Measurements from ENCODE around the gene IFT88. TPM values are rescaled to one million over a fixed set of nuclear protein-coding genes. Genes with fewer than 3 reads are reported as not detected.

Gene IFT88
- total RNA-seq, 1 experiment from 2014 or later: 5.2 TPM

DNA sequence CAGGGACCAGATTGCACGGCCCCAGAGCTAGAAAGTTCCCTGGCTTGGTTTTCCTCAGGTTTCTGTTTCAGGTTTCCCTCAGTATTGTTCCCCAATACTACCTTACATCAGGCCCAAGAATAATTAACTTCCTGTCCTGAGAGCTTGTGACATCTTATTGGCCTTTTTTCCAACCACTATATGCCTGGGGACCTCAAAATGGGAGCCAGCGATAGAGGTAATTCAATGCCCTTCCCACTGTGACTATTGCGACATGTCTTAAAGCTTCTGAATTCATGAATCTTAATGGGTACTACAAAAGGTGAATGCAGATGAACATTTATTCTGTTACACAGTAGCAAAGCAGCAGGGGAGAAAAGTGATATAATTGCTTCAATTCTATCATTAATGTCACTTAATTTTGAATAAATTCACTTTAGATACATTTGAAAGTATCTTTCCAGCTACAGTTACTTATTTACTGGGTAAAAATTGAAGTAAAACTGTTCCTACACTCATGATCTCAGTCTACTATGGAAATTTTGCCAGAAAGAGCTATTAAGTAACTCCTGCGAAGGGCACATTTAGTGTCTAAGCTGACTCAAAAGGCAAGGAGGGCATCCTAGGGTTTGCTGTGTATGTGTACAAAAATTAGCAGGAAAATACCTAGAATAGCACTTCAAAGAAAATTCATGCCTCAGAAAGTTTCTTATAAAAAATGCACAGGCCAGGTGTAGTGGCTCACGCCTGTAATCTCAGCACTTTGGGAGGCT lies 45.4 kb upstream of the IFT88 start:
- Mint-ChIP-seq H3K9me3 (peaks cover 0 to 2% of the 10 kb centered on the region in 2 experiments; a peak in 3 of 5 replicates), H3K4me3 (no peak overlapping the region), H3K4me1 (peaks cover 23 to 37% of the 10 kb centered on the region in 2 experiments), H3K27me3 (ENCODE audit: low read depth) (peaks cover 27% of the 10 kb centered on the region), H3K27ac (no peak overlapping the region; a peak in 1 of 7 replicates), H3K36me3 (ENCODE audit: insufficient read depth in 1 of 3, low read depth in 3 of 3) (no peaks in the 10 kb centered on the region; a peak in 2 of 7 replicates)
- no peak overlapping the region for H3K27ac ChIP-seq (ENCODE audit: insufficient read length, low read depth, low read length)
- H4K5ac ChIP-seq (ENCODE audit: insufficient read length, low read depth, low read length): no peak overlapping the region
- H4K20me1 ChIP-seq (ENCODE audit: control insufficient read depth, insufficient read depth, insufficient read length): no peaks in the 10 kb centered on the region
- H3K4me1 ChIP-seq (ENCODE audit: insufficient read depth, low read length): peaks cover 3% of the 10 kb centered on the region; the same call in 1 of the 2 replicates
- H3K23ac ChIP-seq (ENCODE audit: insufficient read length, low read depth, low read length): no peak overlapping the region
- H2BK15ac ChIP-seq (ENCODE audit: low read depth, low read length): no peak overlapping the region
- H3K79me1 ChIP-seq (ENCODE audit: insufficient read depth, low read depth, low read length, poor library complexity, severe bottlenecking): no peaks in the 10 kb centered on the region
- TF ChIP-seq, protein P1, sequence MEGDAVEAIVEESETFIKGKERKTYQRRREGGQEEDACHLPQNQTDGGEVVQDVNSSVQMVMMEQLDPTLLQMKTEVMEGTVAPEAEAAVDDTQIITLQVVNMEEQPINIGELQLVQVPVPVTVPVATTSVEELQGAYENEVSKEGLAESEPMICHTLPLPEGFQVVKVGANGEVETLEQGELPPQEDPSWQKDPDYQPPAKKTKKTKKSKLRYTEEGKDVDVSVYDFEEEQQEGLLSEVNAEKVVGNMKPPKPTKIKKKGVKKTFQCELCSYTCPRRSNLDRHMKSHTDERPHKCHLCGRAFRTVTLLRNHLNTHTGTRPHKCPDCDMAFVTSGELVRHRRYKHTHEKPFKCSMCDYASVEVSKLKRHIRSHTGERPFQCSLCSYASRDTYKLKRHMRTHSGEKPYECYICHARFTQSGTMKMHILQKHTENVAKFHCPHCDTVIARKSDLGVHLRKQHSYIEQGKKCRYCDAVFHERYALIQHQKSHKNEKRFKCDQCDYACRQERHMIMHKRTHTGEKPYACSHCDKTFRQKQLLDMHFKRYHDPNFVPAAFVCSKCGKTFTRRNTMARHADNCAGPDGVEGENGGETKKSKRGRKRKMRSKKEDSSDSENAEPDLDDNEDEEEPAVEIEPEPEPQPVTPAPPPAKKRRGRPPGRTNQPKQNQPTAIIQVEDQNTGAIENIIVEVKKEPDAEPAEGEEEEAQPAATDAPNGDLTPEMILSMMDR (conservative IDR thresholded peaks at IDR 0.05): no peak
- peaks cover 6% of the 10 kb centered on the region for H3K23me2 ChIP-seq (ENCODE audit: insufficient read length, low read depth, low read length, poor library complexity, severe bottlenecking)
- H2BK120ac ChIP-seq (ENCODE audit: low read depth, low read length, poor library complexity, severe bottlenecking): no peak overlapping the region
- peaks cover 7% of the 10 kb centered on the region; the same call in 1 of the 2 replicates for H3K27me3 ChIP-seq (ENCODE audit: insufficient read depth, low read length)
- no peak overlapping the region for H2AFZ ChIP-seq (ENCODE audit: low read length)
- H3K79me2 ChIP-seq (ENCODE audit: insufficient read depth, low read length): no peaks in the 10 kb centered on the region
- H3K4ac ChIP-seq (ENCODE audit: low read depth, low read length): no peak overlapping the region
- DNase-seq: no peak
- no peak overlapping the region for H2BK12ac ChIP-seq (ENCODE audit: insufficient read length, low read depth, low read length)
- H2BK20ac ChIP-seq (ENCODE audit: low read depth, low read length, poor library complexity, severe bottlenecking): no peak overlapping the region
- no peaks in the 10 kb centered on the region for H3K9me3 ChIP-seq (ENCODE audit: control insufficient read depth, low read depth, low read length)
- WGBS (ENCODE audit: extremely low coverage, insufficient read length, low lambda C conversion rate): no CpG with 5 or more reads among the region's 5 CpGs
- H3K14ac ChIP-seq (ENCODE audit: insufficient read depth, low read length): no peak overlapping the region
- no peak overlapping the region for H3K9ac ChIP-seq (ENCODE audit: extremely low read depth, insufficient read length, low read length)
- no peak overlapping the region for H3K18ac ChIP-seq (ENCODE audit: insufficient read length, low read depth, low read length)
- H3K4me2 ChIP-seq (ENCODE audit: insufficient read depth, insufficient read length, low read length): no peak overlapping the region
- no peak overlapping the region for H4K91ac ChIP-seq (ENCODE audit: insufficient read length, low read depth, low read length)
- H2AK5ac ChIP-seq (ENCODE audit: insufficient read length, low read length): no peak overlapping the region
- no peak overlapping the region for H3K56ac ChIP-seq (ENCODE audit: insufficient read length, low read depth, low read length)
- H2BK5ac ChIP-seq (ENCODE audit: insufficient read length, low read length): no peak overlapping the region
- no peak overlapping the region for H4K8ac ChIP-seq (replicated peaks; ENCODE audit: insufficient read length, low read depth, low read length)
- no peak overlapping the region for H3T11ph ChIP-seq (ENCODE audit: low read length)

Measured in H9 (cell line).